Activated naive CD4-positive, alpha-beta T cell treated with anti-CD3 and anti-CD28 coated beads, Interleukin-2, amount 50 U/mL, for 72 hours (primary cell): ENCODE data around the gene LRRC8D. TPM values are rescaled to one million over a fixed set of nuclear protein-coding genes. Genes with fewer than 3 reads are reported as not detected.

Source experiments
- ATAC-seq, 2 donors: fragments of 150-1000 bp; cut with Tn5 transposase; 2 replicates each; pipeline ENCODE4 v1.10.0; 2021; ENCODE audit warnings: mild to moderate bottlenecking in 2 of 2, moderate library complexity in 2 of 2
- DNase-seq, 2 donors: peaks; one replicate each; pipeline ENCODE4 v3.0.0; 2021 to 2022; ENCODE audit warnings: low spot score in 2 of 2
- H3K27ac Mint-ChIP-seq, 2 donors: one replicate each; pipeline ENCODE4 v1.8.0; 2022; ENCODE audit warnings: mild to moderate bottlenecking in 2 of 2, mixed read lengths in 2 of 2
- H3K36me3 Mint-ChIP-seq, 2 donors: one replicate each; pipeline ENCODE4 v1.8.0; 2022; ENCODE audit warnings: mixed read lengths in 2 of 2
- H3K9me3 Mint-ChIP-seq, 2 donors: one replicate each; pipeline ENCODE4 v1.8.0; 2022; ENCODE audit warnings: mixed read lengths in 2 of 2
- total RNA-seq, 2 donors: library from RNA; stranded (reverse); gene quantifications; one replicate each; pipeline ENCODE4 v1.2.3, GENCODE V29; 2022

LRRC8D gene
- total RNA-seq, 2 donors from 2014 or later: 14.6 to 22.8 TPM

DNA sequence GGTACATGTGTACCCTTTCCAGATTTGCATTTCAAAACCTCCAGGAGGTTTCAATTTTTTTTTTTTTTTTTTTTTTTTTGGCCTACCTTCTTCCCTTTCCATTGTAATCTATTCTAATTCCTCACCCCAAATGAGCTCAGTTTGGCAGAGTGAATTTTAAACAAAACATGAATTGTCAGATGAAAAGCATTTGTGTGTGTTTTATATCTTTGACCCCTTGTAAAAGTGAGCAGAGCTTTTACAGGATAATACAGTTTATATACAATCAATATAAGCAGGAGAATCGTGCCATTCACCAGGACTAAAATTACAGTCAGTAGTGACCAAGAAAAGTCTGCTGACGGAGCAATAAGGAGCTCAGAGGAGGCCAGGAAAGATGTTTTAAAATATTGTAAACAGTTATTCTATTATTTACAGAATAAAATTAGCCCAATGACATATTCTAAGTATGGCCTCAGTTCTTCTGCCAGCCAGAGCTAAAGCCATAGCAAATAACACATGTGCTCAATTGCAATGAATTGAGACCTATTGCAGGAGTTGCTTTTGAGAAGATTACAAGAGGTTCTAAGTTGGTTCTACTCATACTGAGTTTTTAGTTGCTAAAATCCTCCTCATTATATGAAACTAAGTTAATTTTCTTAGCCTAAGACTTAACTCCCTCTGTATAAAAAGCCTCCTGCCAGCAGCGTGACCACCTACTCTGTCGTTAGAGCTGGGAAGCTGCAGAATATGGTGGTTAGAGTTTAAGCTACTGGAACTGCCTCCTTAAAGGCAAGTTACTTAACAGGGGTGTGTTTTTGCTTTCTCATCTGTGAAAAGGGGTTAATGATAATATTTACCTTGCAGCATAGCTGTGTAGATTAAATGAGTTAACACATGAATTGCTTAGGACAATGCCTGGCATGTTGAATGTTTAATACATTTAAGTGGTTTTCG lies 123.3 kb downstream of the LRRC8D start:
- ATAC-seq (no peak), DNase-seq (no peak)
- Mint-ChIP-seq H3K9me3 (no peaks in the 10 kb centered on the region), H3K27ac (no peak overlapping the region), H3K36me3 (no peaks in the 10 kb centered on the region)

DNA sequence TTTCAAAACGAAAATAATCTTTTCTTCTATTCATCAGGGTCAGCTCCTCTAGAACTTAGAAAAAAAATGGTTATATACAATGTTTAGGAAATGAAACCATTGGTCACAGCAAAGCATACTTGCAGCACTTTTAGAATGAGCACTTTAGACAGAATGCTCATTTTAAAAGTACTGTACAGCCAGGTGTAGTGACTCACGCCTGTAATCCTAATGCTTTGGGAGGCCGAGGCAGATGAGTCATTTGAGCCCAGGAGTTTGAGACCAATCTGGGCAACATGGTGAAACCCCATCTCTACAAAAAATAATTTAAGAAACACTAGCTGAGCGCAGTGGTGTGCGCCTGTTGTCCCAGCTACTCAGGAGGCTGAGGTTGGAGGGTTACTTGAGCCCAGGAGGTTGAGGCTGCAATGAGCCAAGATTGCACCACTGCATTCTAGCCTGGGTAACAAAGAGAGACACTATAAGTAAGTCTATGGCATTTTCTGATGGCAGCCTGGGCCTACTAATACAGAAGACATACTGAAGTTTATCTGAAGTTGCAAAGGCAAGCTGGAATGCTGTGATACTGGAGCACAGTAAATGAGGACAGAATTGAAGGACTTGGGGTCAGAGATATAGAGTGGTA lies 125.1 kb downstream of the LRRC8D start:
- Mint-ChIP-seq H3K9me3 (no peaks in the 10 kb centered on the region), H3K27ac (no peak overlapping the region), H3K36me3 (no peaks in the 10 kb centered on the region)
- ATAC-seq (peak; percentile 94 to 95), DNase-seq (peak in 1 of 2 donors; percentile 7)

GRCh38 chr1:89946532-89946931 lies 125.7 kb downstream of the LRRC8D start:
- no peak for DNase-seq
- no peaks in the 10 kb centered on the region for H3K36me3 Mint-ChIP-seq
- ATAC-seq: no peak
- H3K9me3 Mint-ChIP-seq: no peaks in the 10 kb centered on the region
- H3K27ac Mint-ChIP-seq: no peak overlapping the region

DNA sequence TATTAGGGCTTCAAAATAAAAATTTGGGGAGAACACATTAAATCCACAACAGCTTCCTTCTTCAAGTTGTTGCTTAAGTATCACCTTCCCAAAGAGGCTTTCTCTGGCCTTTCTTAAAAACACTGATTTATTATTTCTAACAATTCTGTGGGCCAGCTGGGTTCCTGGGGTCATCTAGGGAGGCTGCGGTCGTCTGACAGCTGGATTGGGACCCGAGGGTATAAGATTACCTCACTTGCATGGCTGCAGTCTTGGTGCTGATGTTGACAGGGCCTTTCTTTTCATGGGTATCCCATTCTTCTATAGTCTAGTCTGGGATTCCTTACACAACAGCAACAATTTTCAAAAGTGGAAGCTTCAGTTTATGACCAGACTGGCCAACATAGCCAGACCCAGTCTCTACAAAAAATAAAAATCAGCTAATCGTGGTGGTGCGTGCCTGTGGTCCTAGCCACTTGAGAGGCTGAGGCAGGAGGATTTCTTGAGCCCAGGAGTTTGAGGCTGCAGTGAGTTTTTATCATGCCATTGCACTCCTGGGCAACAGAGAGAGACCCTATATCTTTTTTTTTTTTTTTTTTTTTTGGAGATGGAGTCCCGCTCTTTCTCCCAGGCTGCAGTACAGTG lies 128.0 kb downstream of the LRRC8D start:
- no peaks in the 10 kb centered on the region for H3K36me3 Mint-ChIP-seq
- H3K27ac Mint-ChIP-seq: no peak overlapping the region
- DNase-seq: no peak
- H3K9me3 Mint-ChIP-seq: no peaks in the 10 kb centered on the region
- no peak for ATAC-seq

GRCh38 chr1:89949991-89950624 lies 129.3 kb downstream of the LRRC8D start:
- no peaks in the 10 kb centered on the region for H3K36me3 Mint-ChIP-seq
- H3K9me3 Mint-ChIP-seq: no peaks in the 10 kb centered on the region
- no peak overlapping the region for H3K27ac Mint-ChIP-seq
- ATAC-seq: no peak
- no peak for DNase-seq

DNA sequence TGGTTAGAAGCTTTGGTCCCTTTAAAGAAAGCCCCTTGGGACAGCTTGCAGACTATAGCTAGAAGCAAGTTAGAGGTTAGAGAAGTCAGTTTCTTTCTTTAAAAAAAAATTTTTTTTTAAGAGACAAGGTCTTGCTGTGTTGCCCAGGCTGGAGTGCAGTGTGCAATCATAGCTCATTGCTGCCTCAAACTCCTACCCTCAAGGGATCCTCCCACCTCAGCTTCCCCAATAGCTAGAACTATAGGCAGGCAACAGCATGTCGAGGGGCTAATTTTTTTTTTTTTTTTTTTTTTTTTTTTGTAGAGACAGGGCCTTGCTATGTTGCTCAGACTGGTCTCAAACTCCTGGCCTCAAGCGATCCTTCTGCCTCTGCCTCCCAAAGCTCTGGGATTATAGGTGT lies 129.9 kb downstream of the LRRC8D start:
- Mint-ChIP-seq H3K36me3 (no peaks in the 10 kb centered on the region), H3K9me3 (no peaks in the 10 kb centered on the region), H3K27ac (no peak overlapping the region)
- no peak for DNase-seq
- no peak for ATAC-seq

DNA sequence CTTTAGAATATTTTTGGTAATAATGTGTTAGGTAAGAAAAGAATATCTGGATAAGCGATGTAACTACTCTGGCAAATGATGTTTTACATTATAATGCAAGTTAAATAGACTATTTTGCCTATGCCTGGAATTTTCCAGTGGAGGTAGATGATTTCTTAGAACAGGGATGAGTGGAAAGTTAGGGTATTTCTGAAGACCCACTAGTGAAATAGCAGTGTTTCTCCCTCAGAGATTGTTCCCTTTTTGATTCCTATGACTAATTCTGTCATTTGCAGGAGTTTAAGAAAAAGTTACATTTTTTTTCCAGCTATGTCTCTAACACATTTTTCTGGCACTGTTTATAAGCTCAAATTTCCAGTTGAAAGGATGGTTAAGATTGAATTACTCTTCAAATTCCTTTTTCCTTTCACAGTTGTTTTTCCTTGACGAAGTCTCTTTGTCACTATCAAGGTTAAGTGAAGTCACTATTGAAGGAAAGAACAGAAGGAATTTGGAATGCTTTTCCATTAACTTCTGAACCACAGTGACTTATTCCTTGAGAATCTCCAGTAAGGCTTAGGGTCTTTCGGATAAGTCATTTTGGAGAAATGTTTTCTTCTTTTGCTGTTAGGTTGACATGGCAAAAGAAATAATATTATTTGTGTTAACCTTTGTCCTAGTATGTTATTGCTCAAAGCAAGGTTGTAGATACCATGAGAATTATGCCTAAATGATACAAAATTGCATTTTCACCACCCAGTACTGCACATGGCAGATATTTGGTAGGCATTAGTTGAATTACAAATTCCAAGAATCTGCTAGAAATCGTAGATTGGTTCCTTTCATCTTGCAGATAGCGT lies 131.2 kb downstream of the LRRC8D start:
- DNase-seq: no peak
- H3K9me3 Mint-ChIP-seq: no peaks in the 10 kb centered on the region
- H3K27ac Mint-ChIP-seq: no peak overlapping the region
- H3K36me3 Mint-ChIP-seq: no peaks in the 10 kb centered on the region
- no peak for ATAC-seq

DNA sequence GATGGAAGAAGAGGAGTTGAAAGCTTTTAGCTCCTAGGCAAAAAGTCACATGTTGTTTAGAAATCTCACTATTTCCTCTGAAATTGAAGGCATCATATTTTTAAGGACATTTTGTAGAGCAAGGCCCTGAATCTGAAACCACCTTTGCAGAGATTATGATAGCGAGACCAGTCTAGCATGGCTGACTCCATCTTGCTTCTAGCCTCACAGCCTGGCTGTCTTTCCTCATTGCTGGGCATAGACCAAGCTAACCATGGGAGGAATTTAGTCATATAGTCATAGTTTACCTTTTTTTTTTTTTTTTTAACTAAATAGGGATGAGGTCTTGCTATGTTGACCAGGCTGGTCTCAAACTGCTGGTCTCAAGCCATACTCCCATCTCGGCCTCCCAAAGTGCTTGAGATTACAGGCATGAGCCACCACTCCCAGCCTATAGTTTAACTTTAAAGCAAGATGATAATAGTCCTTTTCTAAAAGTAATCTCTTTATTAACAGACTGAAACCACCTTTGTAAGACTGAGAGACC lies 131.8 kb downstream of the LRRC8D start:
- H3K36me3 Mint-ChIP-seq: no peaks in the 10 kb centered on the region
- DNase-seq: no peak
- no peak overlapping the region for H3K27ac Mint-ChIP-seq
- peak in 1 of 2 donors; percentile 54 for ATAC-seq
- H3K9me3 Mint-ChIP-seq: no peaks in the 10 kb centered on the region

DNA sequence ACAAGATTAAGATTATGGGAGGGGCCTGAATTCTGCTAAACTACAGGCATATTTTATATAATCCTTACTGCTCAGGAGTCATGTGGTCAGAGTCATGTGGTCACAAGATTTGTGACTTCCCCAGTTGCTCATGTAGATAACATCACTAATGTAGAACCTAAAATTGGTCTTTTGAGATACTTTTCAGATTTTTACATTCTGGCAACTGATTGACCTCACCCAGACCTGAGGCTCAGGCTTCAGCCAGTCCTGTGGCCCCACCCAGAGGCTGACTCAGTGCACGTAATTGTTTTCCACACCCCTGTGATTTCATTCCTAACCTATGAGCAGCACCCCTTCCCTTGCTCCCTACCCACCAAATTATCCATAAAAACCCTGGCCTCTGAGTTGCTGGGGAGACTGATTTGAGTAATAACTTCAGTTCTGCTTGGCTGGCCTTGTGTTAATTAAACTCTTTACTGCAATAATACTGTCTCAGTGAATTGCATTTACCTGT lies 132.3 kb downstream of the LRRC8D start:
- Mint-ChIP-seq H3K27ac (no peak overlapping the region), H3K9me3 (no peaks in the 10 kb centered on the region), H3K36me3 (no peaks in the 10 kb centered on the region)
- peak; percentile 83 to 84 for ATAC-seq
- DNase-seq: peak in 1 of 2 donors; percentile 16

DNA sequence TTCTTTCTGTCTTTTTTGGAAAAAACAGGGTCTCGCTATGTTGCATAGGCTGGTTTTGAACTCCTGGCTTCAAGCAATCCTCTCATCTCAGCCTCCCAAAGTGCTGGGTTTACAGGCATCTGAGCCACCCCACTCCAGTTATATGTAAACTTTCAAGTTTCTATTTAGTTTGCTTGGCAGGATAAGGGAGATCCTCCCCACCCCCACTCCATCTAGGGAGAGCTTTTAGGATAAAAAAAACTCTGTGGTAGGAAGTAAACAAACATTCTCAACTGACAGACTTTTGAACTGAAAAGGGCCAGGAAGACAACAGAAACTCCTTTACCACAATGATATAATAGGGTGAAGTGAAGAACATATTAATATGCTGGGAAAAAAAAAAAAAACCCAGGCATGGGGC lies 133.1 kb downstream of the LRRC8D start:
- no peak overlapping the region for H3K27ac Mint-ChIP-seq
- no peak for ATAC-seq
- no peak for DNase-seq
- H3K36me3 Mint-ChIP-seq: no peaks in the 10 kb centered on the region
- no peaks in the 10 kb centered on the region for H3K9me3 Mint-ChIP-seq

DNA sequence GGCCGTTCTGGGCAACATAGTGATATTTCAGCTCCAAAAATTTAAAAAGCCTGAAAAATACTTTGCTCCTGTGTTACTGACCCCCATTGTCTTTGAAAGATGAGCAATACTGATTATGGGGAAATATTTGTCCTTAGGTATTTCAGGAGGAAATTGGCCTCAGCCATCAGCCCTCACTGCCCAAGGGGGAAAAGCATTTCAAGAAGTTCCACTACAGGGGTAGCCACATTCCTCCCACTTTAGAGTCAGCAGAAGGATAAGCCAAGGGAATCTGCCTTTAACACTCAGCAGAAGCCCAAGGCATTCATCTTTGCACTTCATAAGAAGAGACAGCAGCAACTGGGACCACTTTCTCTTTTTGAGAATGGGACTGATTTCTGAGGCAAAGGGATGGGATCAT lies 133.6 kb downstream of the LRRC8D start:
- H3K27ac Mint-ChIP-seq: no peak overlapping the region
- H3K36me3 Mint-ChIP-seq: no peaks in the 10 kb centered on the region
- no peak for ATAC-seq
- peaks cover 0 to 2% of the 10 kb centered on the region in 2 donors for H3K9me3 Mint-ChIP-seq
- no peak for DNase-seq

GRCh38 chr1:89955311-89956205 lies 134.7 kb downstream of the LRRC8D start:
- no peak overlapping the region for H3K27ac Mint-ChIP-seq
- DNase-seq (no peak), ATAC-seq (no peak)
- peaks cover 0 to 7% of the 10 kb centered on the region in 2 donors for H3K9me3 Mint-ChIP-seq
- no peaks in the 10 kb centered on the region for H3K36me3 Mint-ChIP-seq

GRCh38 chr1:89957107-89957506 lies 136.3 kb downstream of the LRRC8D start:
- peaks cover 0 to 7% of the 10 kb centered on the region in 2 donors for H3K9me3 Mint-ChIP-seq
- peak; percentile 51 to 62 for ATAC-seq
- H3K36me3 Mint-ChIP-seq: no peaks in the 10 kb centered on the region
- peak overlapping the region in 1 of 2 donors; percentile 1 for H3K27ac Mint-ChIP-seq
- DNase-seq: no peak

GRCh38 chr1:89958851-89959654 lies 138.2 kb downstream of the LRRC8D start:
- Mint-ChIP-seq H3K36me3 (no peaks in the 10 kb centered on the region), H3K9me3 (peaks cover 0 to 7% of the 10 kb centered on the region in 2 donors), H3K27ac (no peak overlapping the region)
- ATAC-seq (no peak), DNase-seq (no peak)
